HepG2 (cell line): ENCODE data around the gene NUBPL. TPM values are rescaled to one million over a fixed set of nuclear protein-coding genes. Genes with fewer than 3 reads are reported as not detected.

Experiments
- ATAC-seq: fragments of 200-7000 bp; cut with Tn5 transposase; 3 replicates; pipeline ENCODE4 v1.9.1; 2020; ENCODE audit warnings: mild to moderate bottlenecking, moderate library complexity
- BruUV-seq: library from RNA; stranded (reverse); fragments of 400-500 nt; replicated peaks from 2 replicates; lab custom pipeline; 2021; lab: Mats Ljungman, UMichigan
- CTCF ChIA-PET: fragments of 300-600 bp; formaldehyde crosslinking; extraction: SDS; loops from one replicate; lab custom pipeline; 2021; ENCODE audit warnings: low total read pairs, inconsistent platforms, low intra/inter-chr PET ratio; lab: Yijun Ruan, JAX
- POLR2A ChIA-PET: fragments of 350-600 bp; sonication (Branson Sonifier 250); formaldehyde crosslinking; loops from one replicate; lab custom pipeline; 2020; ENCODE audit warnings: antibody characterized with exemption, inconsistent platforms; lab: Yijun Ruan, JAX
- DNase-seq: peaks from one replicate; pipeline ENCODE4 v3.0.0-alpha.2; 2015; ENCODE audit warnings: low spot score
- FAIRE-seq: peaks from 3 replicates; lab custom pipeline; 2011; peaks lifted over from hg19 to GRCh38; lab: Jason Lieb, UNC
- H2AFZ ChIP-seq: one replicate; pipeline ENCODE4 v1.6.1; 2011; ENCODE audit warnings: low read length, inconsistent platforms
- H3K27ac ChIP-seq: fragments of 300-600 bp; 3 replicates; pipeline ENCODE4 v1.8.0; 2011; ENCODE audit warnings: mixed run types, mild to moderate bottlenecking, mixed read lengths, low read length, inconsistent platforms; ENCODE audit not compliant: insufficient read depth; ENCODE audit errors: extremely low read length
- H3K27me3 ChIP-seq, 2 experiments: fragments of 200-600 bp in 1 of 2; 2 replicates in 1 of 2; 3 replicates in 1 of 2; pipeline versions ENCODE4 v1.6.0 to v1.8.0; 2011; ENCODE audit warnings: low read length in 2 of 2, mild to moderate bottlenecking in 2 of 2, moderate library complexity in 2 of 2, inconsistent platforms in 1 of 2; ENCODE audit not compliant: insufficient read depth in 2 of 2, control insufficient read depth in 1 of 2
- H3K36me3 ChIP-seq, 2 experiments: fragments of 200-600 bp in 1 of 2; replicated peaks in 1 of 2; 2 replicates in 1 of 2; 3 replicates in 1 of 2; pipeline versions ENCODE4 v1.5.1 to v1.8.0; 2011; ENCODE audit warnings: low read length in 2 of 2, inconsistent platforms in 1 of 2; ENCODE audit not compliant: insufficient read depth in 2 of 2, control insufficient read depth in 1 of 2
- H3K4me1 ChIP-seq: 2 replicates; pipeline ENCODE4 v1.5.1; 2012; ENCODE audit warnings: low read length, inconsistent platforms; ENCODE audit not compliant: insufficient read depth
- H3K4me2 ChIP-seq: 2 replicates; pipeline ENCODE4 v1.6.0; 2011; ENCODE audit warnings: low read depth, low read length, inconsistent platforms
- H3K4me3 ChIP-seq, 3 experiments: fragments of 200-600 bp in 1 of 3; sonication (generic), shearing (Covaris generic) in 1 of 3; replicated peaks in 1 of 3; 2 replicates each; pipeline ENCODE4 v1.5.1; 2011 to 2016; ENCODE audit warnings: low read length in 3 of 3, inconsistent platforms in 2 of 3, low read depth in 2 of 3, mild to moderate bottlenecking in 2 of 3, control low read depth in 1 of 3, mixed read lengths in 1 of 3; ENCODE audit not compliant: insufficient read depth in 1 of 3
- H3K79me2 ChIP-seq: one replicate; pipeline ENCODE4 v1.6.1; 2011; ENCODE audit warnings: low read length, inconsistent platforms; ENCODE audit not compliant: insufficient read depth
- H3K9ac ChIP-seq: 2 replicates; pipeline ENCODE4 v1.6.0; 2011; ENCODE audit warnings: mild to moderate bottlenecking, low read depth, low read length, inconsistent platforms; ENCODE audit not compliant: insufficient read depth
- H3K9me3 ChIP-seq: 2 replicates; pipeline ENCODE4 v1.5.1; 2012; ENCODE audit warnings: mild to moderate bottlenecking, low read length
- H4K20me1 ChIP-seq: 2 replicates; pipeline ENCODE4 v1.6.0; 2011; ENCODE audit warnings: inconsistent platforms, mild to moderate bottlenecking, low read length, moderate library complexity; ENCODE audit not compliant: insufficient read depth
- CREM ChIP-seq, 2 experiments: sonication (generic) in 1 of 2; formaldehyde crosslinking in 1 of 2; IDR thresholded peaks; 2 replicates each; pipeline versions ENCODE4 v1.4.0 to v1.6.1; 2016 to 2020; ENCODE audit warnings: antibody characterized with exemption in 1 of 2, mild to moderate bottlenecking in 1 of 2, missing genetic modification reagents in 1 of 2
- SP1 ChIP-seq, 2 experiments: fragments of 450-650 bp in 1 of 2; sonication (generic) in 1 of 2; formaldehyde crosslinking in 1 of 2; IDR thresholded peaks; 2 replicates each; pipeline versions ENCODE4 v1.4.0 to v1.6.1; 2016 to 2020; ENCODE audit warnings: missing genetic modification reagents in 1 of 2
- ZBTB42 ChIP-seq: sonication (generic); formaldehyde crosslinking; IDR thresholded peaks from 2 replicates; pipeline ENCODE4 v1.5.0; 2020; ENCODE audit warnings: mild to moderate bottlenecking, missing genetic modification reagents
- ZNF274 ChIP-seq: sonication (generic); formaldehyde crosslinking; IDR thresholded peaks from 2 replicates; pipeline ENCODE4 v1.5.1; 2020; ENCODE audit warnings: mild to moderate bottlenecking, missing genetic modification reagents
- ZNF484 ChIP-seq: sonication (generic); formaldehyde crosslinking; IDR thresholded peaks from 2 replicates; pipeline ENCODE4 v1.5.1; 2020; ENCODE audit warnings: mild to moderate bottlenecking, low read depth, missing genetic modification reagents, borderline replicate concordance
- WGBS: methylation state at CpG from one replicate; pipeline ENCODE4 v1.1.6; 2017; ENCODE audit warnings: low lambda C conversion rate; 5-methylcytosine and 5-hydroxymethylcytosine counted together
- in situ Hi-C: cut with HindIII; loops from 2 replicates; pipeline ENCODE4 v1.10.0; 2017; ENCODE audit warnings: low pct_unique_long_range_greater_than_20kb; ENCODE audit not compliant: extremely low pct_ligation_motif_present
- intact Hi-C: fragments of 100-400 bp; cut with micrococcal nuclease; formaldehyde crosslinking; loops from one replicate; pipeline ENCODE4 v1.10.0; 2022; ENCODE audit not compliant: unreplicated experiment
- polyA plus RNA-seq, 8 experiments: library from polyadenylated mRNA; depleted of rRNA in 3 of 8; stranded (reverse) in 7 of 8; unstranded in 1 of 8; fragments of >200 nt; fragmentation: Illumina TruSeq in 4 of 8; extraction: Trizol in 4 of 8; gene quantifications; 2 replicates each; pipeline versions ENCODE4 v1.2.1 to v1.2.3, GENCODE V29; 2011 to 2016; ENCODE audit warnings: low read depth in 4 of 8, missing spikeins in 1 of 8, mixed read lengths in 1 of 8; ENCODE audit not compliant: insufficient read depth in 1 of 8
- total RNA-seq, 5 experiments: library from RNA; depleted of rRNA; stranded (reverse); fragments of >200 nt; fragmentation: Illumina TruSeq; extraction: Trizol; gene quantifications; 2 replicates each; pipeline ENCODE4 v1.2.3, GENCODE V29; 2016; ENCODE audit warnings: low read depth in 1 of 5
- TF ChIP-seq, protein P1 (sequence below): fragments of 450-650 bp; IDR thresholded peaks from 2 replicates; pipeline ENCODE4 v1.6.1; 2016

NUBPL gene
- total and polyA plus RNA-seq, 2 of the 13 experiments (the other 11 are each of a cell fraction or from before 2014, with no cell fraction given): 21.3 to 44.1 TPM

DNA sequence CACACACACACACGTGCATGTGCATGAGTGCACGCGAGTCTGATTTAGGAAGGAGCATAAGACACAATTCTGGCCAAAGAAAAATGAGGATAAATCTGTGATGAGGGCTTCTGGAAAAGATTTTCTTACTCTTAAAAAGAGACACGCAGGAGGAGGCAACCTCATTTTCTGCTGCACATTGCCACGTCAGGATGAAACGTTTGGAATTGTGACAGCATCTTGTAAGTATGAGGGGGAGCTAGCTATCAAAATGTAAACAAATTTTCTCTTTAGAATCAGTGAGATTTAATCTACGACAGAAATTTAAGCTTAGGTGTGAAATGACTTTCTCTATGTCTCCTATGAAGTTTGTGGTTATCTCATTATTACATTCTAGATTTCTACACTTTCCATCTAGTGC lies 31.1 kb upstream of the NUBPL start:
- TF ChIP-seq, protein P1, sequence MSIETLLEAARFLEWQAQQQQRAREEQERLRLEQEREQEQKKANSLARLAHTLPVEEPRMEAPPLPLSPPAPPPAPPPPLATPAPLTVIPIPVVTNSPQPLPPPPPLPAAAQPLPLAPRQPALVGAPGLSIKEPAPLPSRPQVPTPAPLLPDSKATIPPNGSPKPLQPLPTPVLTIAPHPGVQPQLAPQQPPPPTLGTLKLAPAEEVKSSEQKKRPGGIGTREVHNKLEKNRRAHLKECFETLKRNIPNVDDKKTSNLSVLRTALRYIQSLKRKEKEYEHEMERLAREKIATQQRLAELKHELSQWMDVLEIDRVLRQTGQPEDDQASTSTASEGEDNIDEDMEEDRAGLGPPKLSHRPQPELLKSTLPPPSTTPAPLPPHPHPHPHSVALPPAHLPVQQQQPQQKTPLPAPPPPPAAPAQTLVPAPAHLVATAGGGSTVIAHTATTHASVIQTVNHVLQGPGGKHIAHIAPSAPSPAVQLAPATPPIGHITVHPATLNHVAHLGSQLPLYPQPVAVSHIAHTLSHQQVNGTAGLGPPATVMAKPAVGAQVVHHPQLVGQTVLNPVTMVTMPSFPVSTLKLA: 0 out of 2 replicates have a peak, but pooled peaks have one; percentile 3
- TF ChIP-seq CREM (IDR thresholded peaks at IDR 0.05) (no peak), CREM (CRISPR knock-in tag; IDR thresholded peaks at IDR 0.05) (no peak), ZNF274 (CRISPR knock-in tag) (no peak), ZNF484 (CRISPR knock-in tag) (no peak), ZBTB42 (CRISPR knock-in tag) (no peak), SP1 (IDR thresholded peaks at IDR 0.05) (no peak), SP1 (CRISPR knock-in tag; IDR thresholded peaks at IDR 0.05) (no peak)
- WGBS: 44% methylated on average over 7 of the region's 7 CpGs
- Histone ChIP-seq H3K27ac (no peak overlapping the region), H3K36me3 (no peaks in the 10 kb centered on the region), H3K79me2 (no peaks in the 10 kb centered on the region), H3K4me3 (no peak overlapping the region), H3K9me3 (no peaks in the 10 kb centered on the region), H3K4me2 (no peak overlapping the region), H4K20me1 (no peaks in the 10 kb centered on the region), H3K4me1 (peaks cover 16% of the 10 kb centered on the region), H2AFZ (no peak overlapping the region), H3K9ac (no peak overlapping the region), H3K27me3 (no peaks in the 10 kb centered on the region)
- no TSS peak for BruUV-seq
- no peak for DNase-seq
- in situ Hi-C loops (no loop called here), intact Hi-C loops (no loop called here)
- ATAC-seq: no peak
- CTCF ChIA-PET: no interaction called here
- FAIRE-seq: no peak
- POLR2A ChIA-PET: no interaction called here
